Loucy (cell line): ENCODE results near the gene CEP63.

Experiments used
- EZH2phosphoT487 ChIP-seq: fragments of 200-600 bp; IDR thresholded peaks from 2 replicates; pipeline ENCODE4 v1.6.1; 2018; ENCODE audit warnings: antibody characterized with exemption, mild to moderate bottlenecking, moderate library complexity, borderline replicate concordance
- TF ChIP-seq, protein P1 (sequence below): fragments of 200-600 bp; sonication (generic); conservative IDR thresholded peaks from 2 replicates; pipeline ENCODE4 v1.5.1; 2014; ENCODE audit warnings: mild to moderate bottlenecking, antibody characterized with exemption, low read length

DNA sequence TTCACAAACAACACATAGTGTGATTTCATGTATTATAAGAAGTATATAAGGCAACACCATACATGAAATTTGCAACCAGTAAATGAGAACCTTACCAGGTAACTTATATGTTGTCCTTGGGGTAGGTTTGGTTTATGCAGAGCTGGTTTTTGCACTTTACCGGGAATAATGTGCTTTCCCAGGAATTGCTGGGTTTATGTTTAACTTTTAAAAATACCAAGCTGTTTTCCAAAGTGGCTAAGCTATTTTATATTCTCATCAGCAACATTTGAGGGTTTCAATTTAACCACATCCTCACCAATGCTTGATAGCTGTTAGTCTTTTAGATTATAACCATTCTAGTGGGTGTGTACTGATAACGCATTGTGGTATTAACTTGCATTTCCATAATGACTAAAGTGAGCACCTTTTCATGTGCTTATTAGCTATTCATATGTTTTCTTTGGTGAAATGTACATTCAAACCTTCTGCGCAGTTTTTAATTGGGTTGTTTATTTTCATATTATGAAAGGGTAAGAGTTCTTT is 93.3 kb downstream of the CEP63 start:
- TF ChIP-seq, protein P1, sequence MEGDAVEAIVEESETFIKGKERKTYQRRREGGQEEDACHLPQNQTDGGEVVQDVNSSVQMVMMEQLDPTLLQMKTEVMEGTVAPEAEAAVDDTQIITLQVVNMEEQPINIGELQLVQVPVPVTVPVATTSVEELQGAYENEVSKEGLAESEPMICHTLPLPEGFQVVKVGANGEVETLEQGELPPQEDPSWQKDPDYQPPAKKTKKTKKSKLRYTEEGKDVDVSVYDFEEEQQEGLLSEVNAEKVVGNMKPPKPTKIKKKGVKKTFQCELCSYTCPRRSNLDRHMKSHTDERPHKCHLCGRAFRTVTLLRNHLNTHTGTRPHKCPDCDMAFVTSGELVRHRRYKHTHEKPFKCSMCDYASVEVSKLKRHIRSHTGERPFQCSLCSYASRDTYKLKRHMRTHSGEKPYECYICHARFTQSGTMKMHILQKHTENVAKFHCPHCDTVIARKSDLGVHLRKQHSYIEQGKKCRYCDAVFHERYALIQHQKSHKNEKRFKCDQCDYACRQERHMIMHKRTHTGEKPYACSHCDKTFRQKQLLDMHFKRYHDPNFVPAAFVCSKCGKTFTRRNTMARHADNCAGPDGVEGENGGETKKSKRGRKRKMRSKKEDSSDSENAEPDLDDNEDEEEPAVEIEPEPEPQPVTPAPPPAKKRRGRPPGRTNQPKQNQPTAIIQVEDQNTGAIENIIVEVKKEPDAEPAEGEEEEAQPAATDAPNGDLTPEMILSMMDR: no peak
- TF ChIP-seq EZH2phosphoT487: no peak
